A673 (cell line): ENCODE measurements around the gene CTNS.

Experiments used
- EZH2 ChIP-seq: fragments of 200-600 bp; sonication (generic); IDR thresholded peaks from 2 replicates; pipeline ENCODE4 v1.6.1; 2017; ENCODE audit warnings: borderline replicate concordance, low read depth, mild to moderate bottlenecking, mixed read lengths, antibody characterized with exemption, low read length; ENCODE audit not compliant: poor library complexity, severe bottlenecking
- TF ChIP-seq, protein P1 (sequence below): fragments of 300-800, 200-600 bp; sonication (generic); conservative IDR thresholded peaks from 2 replicates; pipeline ENCODE4 v1.5.1; 2017; ENCODE audit warnings: low read depth, mild to moderate bottlenecking, antibody characterized with exemption, low read length, moderate library complexity, mixed read lengths

DNA sequence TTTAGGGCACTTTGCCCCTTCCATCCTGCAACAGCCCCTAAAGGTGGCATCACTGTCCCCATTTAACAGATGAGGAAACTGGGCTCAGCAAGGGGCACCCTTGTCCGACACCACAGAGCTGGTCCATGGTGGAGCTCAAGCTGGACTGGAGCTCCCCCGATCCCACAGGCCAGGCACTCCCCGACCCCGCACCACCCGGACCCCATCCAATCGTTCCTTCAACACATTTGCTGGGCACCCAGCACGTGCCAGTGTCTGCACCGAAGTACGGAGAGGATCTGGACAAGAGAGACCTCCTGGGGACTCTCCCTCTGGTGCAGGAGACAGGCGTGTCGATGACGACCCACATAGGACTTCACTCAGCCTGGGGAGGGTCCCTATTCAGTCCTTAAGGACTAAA is 45.5 kb downstream of the CTNS start:
- TF ChIP-seq, protein P1, sequence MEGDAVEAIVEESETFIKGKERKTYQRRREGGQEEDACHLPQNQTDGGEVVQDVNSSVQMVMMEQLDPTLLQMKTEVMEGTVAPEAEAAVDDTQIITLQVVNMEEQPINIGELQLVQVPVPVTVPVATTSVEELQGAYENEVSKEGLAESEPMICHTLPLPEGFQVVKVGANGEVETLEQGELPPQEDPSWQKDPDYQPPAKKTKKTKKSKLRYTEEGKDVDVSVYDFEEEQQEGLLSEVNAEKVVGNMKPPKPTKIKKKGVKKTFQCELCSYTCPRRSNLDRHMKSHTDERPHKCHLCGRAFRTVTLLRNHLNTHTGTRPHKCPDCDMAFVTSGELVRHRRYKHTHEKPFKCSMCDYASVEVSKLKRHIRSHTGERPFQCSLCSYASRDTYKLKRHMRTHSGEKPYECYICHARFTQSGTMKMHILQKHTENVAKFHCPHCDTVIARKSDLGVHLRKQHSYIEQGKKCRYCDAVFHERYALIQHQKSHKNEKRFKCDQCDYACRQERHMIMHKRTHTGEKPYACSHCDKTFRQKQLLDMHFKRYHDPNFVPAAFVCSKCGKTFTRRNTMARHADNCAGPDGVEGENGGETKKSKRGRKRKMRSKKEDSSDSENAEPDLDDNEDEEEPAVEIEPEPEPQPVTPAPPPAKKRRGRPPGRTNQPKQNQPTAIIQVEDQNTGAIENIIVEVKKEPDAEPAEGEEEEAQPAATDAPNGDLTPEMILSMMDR = no peak
- no peak for TF ChIP-seq EZH2
